ENCODE data around the gene KLHL10.
"Not testable (repeated sequence)": the region's sequence is repeated elsewhere in the genome, so short reads cannot be mapped to it uniquely, and the experiment has no call there.

The KLHL10 gene

GRCh38 chr17:41813699-41814124 lies 23.9 kb upstream of the KLHL10 start:
- DNase-seq: no peak

GRCh38 chr17:41814195-41814594 lies 23.4 kb upstream of the KLHL10 start:
- no peak for DNase-seq

- no peak for DNase-seq
Measured at GRCh38 chr17:41816637-41817320, 20.8 kb upstream of the KLHL10 start.

- no peak for DNase-seq
Measured at GRCh38 chr17:41818024-41818423, 19.6 kb upstream of the KLHL10 start.

- DNase-seq: no peak
Measured at GRCh38 chr17:41821776-41822175, 15.8 kb upstream of the KLHL10 start.

GRCh38 chr17:41822216-41823140 lies 15.1 kb upstream of the KLHL10 start:
- DNase-seq: no peak

GRCh38 chr17:41823141-41823524 lies 14.5 kb upstream of the KLHL10 start:
- no peak for DNase-seq

- no peak for DNase-seq
Measured at GRCh38 chr17:41823580-41823979, 14.0 kb upstream of the KLHL10 start.

- no peak for DNase-seq
Measured at GRCh38 chr17:41824086-41824485, 13.5 kb upstream of the KLHL10 start.

- no peak for DNase-seq
Measured at GRCh38 chr17:41825175-41825845, 12.3 kb upstream of the KLHL10 start.

GRCh38 chr17:41829961-41830360 lies 7.7 kb upstream of the KLHL10 start:
- not testable (repeated sequence) for DNase-seq

GRCh38 chr17:41835214-41835799 lies 2.3 kb upstream of the KLHL10 start:
- DNase-seq: no peak

- peak; percentile 30 for DNase-seq
Measured at GRCh38 chr17:41835800-41836549, 1.6 kb upstream of the KLHL10 start, which contains the start of gene NT5C3B. TSS of gene NT5C3B (minus strand) at chr17:41836232. CDS start at chr17:41836193, 39 bp downstream.

- no peak for DNase-seq
Measured at GRCh38 chr17:41836550-41837196, 952 bp upstream of the KLHL10 start.

- not testable (repeated sequence) for DNase-seq
Measured at GRCh38 chr17:41839448-41839847, 1.8 kb downstream of the KLHL10 start.

GRCh38 chr17:41840781-41841180 lies 3.2 kb downstream of the KLHL10 start:
- DNase-seq: not testable (repeated sequence)

- DNase-seq: no peak
Measured at GRCh38 chr17:41844971-41845370, 7.3 kb downstream of the KLHL10 start.

GRCh38 chr17:41848788-41849187 lies 11.2 kb downstream of the KLHL10 start:
- no peak for DNase-seq

GRCh38 chr17:41849251-41849990 lies 11.8 kb downstream of the KLHL10 start:
- DNase-seq: no peak

GRCh38 chr17:41851382-41851781 lies 13.8 kb downstream of the KLHL10 start:
- not testable (repeated sequence) for DNase-seq
